Measurements from ENCODE around the gene UBQLN1. TPM values are rescaled to one million over a fixed set of nuclear protein-coding genes. Genes with fewer than 3 reads are reported as not detected.

Gene UBQLN1
- total and polyA plus RNA-seq, 2 donors (not counting 3 experiments of a cell fraction or from before 2014, with no cell fraction given) = 66.1 to 110 TPM

DNA sequence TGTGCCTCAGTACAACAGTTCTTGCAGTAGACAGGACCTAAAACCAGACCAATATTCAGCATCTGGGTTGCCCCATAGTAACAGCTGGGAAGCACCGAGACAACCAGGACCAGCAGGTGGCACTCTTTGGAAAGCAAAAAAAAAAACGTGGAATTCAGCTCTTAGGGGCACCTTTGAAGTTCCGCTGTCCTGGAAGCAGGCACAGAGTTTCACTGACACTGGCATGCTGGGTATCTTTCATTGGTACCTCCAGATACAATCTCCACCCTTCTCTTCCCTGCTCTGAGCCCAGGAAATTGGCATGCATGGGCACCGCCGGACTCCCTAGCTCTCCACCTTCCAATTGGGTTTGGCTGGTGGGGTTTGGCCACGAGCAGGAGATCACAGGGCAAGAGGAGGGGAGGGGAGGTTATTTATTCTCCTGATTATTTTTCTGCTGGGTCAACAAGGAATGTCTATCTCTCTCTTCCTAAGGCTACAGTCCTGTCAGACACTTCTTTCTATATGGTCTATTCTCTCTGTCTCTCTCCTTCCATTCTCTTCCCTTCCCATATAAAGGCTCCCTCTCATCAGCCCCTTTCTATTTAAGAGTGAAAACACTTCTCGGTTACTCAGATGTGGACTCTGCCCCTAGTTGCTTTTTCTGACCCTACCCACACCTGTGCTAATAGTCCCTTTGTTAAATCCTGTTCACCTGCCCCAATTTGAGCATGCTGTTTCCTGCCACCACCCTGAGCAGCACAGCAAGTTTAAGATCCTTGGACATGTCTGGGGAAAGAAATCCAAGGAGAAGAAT, 86.7 kb downstream of the UBQLN1 start:
- peak; percentile 84 for FAIRE-seq
- Histone ChIP-seq H3K4me2 (ENCODE audit: insufficient read depth, low read length) (peak overlapping the region; percentile 46), H3K79me2 (ENCODE audit: control insufficient read depth, insufficient read depth, low read length) (no peaks in the 10 kb centered on the region), H3K9me3 (replicated peaks; ENCODE audit: control insufficient read depth, insufficient read depth, low read length) (no peaks in the 10 kb centered on the region), H3K9me1 (replicated peaks; ENCODE audit: control insufficient read depth, extremely low read depth, insufficient read depth, low read length) (no peaks in the 10 kb centered on the region), H4K20me1 (replicated peaks; ENCODE audit: control insufficient read depth, extremely low read depth, insufficient read depth, low read length) (no peaks in the 10 kb centered on the region), H3K4me1 (ENCODE audit: control insufficient read depth, extremely low read depth, insufficient read depth, low read length) (peaks cover 10% of the 10 kb centered on the region), H3K4me3 (replicated peaks in 1 of 3; ENCODE audit: insufficient read depth in 1 of 3, low read depth in 1 of 3, low read length in 3 of 3) (no peak overlapping the region), H3K9ac (replicated peaks; ENCODE audit: extremely low read depth, insufficient read depth, low read length) (no peak overlapping the region), H2AFZ (ENCODE audit: low read depth, low read length) (peak overlapping the region; percentile 71), H3K36me3 (ENCODE audit: control insufficient read depth in 2 of 2, extremely low read depth in 1 of 2, insufficient read depth in 2 of 2, low read length in 2 of 2) (no peaks in the 10 kb centered on the region), H3K27me3 (ENCODE audit: control insufficient read depth in 2 of 2, insufficient read depth in 2 of 2, low read length in 2 of 2) (peaks cover 1 to 3% of the 10 kb centered on the region in 2 experiments), H3K27ac (ENCODE audit: insufficient read depth, low read depth, low read length) (no peak overlapping the region)
- intact Hi-C loops (cut with micrococcal nuclease) = loop anchor here (1.0 to 5.0 kb wide), 5 partner anchors 93 to 641 kb away; partner anchors contain the start of gene GKAP1
- TF ChIP-seq FOS (IDR thresholded peaks at IDR 0.05; ENCODE audit: borderline replicate concordance, insufficient read depth, low read length) = no peak
- TF ChIP-seq, protein P1, sequence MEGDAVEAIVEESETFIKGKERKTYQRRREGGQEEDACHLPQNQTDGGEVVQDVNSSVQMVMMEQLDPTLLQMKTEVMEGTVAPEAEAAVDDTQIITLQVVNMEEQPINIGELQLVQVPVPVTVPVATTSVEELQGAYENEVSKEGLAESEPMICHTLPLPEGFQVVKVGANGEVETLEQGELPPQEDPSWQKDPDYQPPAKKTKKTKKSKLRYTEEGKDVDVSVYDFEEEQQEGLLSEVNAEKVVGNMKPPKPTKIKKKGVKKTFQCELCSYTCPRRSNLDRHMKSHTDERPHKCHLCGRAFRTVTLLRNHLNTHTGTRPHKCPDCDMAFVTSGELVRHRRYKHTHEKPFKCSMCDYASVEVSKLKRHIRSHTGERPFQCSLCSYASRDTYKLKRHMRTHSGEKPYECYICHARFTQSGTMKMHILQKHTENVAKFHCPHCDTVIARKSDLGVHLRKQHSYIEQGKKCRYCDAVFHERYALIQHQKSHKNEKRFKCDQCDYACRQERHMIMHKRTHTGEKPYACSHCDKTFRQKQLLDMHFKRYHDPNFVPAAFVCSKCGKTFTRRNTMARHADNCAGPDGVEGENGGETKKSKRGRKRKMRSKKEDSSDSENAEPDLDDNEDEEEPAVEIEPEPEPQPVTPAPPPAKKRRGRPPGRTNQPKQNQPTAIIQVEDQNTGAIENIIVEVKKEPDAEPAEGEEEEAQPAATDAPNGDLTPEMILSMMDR (IDR thresholded peaks at IDR 0.05; ENCODE audit: extremely low read depth in 1 of 2, insufficient read depth in 1 of 2, low read depth in 1 of 2, low read length in 2 of 2) = peak; percentile 69 to 82
- dilution Hi-C loops (cut with MboI; ENCODE audit: extremely low pct_ligation_motif_present, low sequenced_read_pairs) = no loop called here
- BruUV-seq (replicated peaks) = no TSS peak
- ChIA-PET CTCF (interaction anchor here (0.5 to 3.8 kb wide), 48 partner anchors 9 to 694 kb away, joined by 3 to 101 read pairs (median 4); partner anchors contain the start of genes KIF27 and UBQLN1), POLR2A (interaction anchor here (0.7 kb wide), 1 partner anchor 227 kb away, joined by 3 read pairs; no protein-coding TSS in a partner anchor)
- DNase-seq (ENCODE audit: low read depth, low spot score) = peak; percentile 65

GRCh38 chr9:83617299-83617698, 90.5 kb downstream of the UBQLN1 start:
- H3K9ac ChIP-seq (replicated peaks; ENCODE audit: extremely low read depth, insufficient read depth, low read length) = no peak overlapping the region
- FAIRE-seq = no peak
- ChIA-PET CTCF (interaction anchor here (1.2 kb wide), 1 partner anchor 282 kb away, joined by 3 read pairs; no protein-coding TSS in a partner anchor), POLR2A (no interaction called here)
- BruUV-seq (replicated peaks) = no TSS peak
- H3K27me3 ChIP-seq (ENCODE audit: control insufficient read depth in 2 of 2, insufficient read depth in 2 of 2, low read length in 2 of 2) = peaks cover 1 to 3% of the 10 kb centered on the region in 2 experiments
- peaks cover 2% of the 10 kb centered on the region for H3K4me1 ChIP-seq (ENCODE audit: control insufficient read depth, extremely low read depth, insufficient read depth, low read length)
- no peaks in the 10 kb centered on the region for H3K9me3 ChIP-seq (replicated peaks; ENCODE audit: control insufficient read depth, insufficient read depth, low read length)
- dilution Hi-C loops (cut with MboI; ENCODE audit: extremely low pct_ligation_motif_present, low sequenced_read_pairs) = no loop called here
- no peaks in the 10 kb centered on the region for H3K36me3 ChIP-seq (ENCODE audit: control insufficient read depth in 2 of 2, extremely low read depth in 1 of 2, insufficient read depth in 2 of 2, low read length in 2 of 2)
- intact Hi-C loops (cut with micrococcal nuclease) = no loop called here
- H2AFZ ChIP-seq (ENCODE audit: low read depth, low read length) = no peak overlapping the region
- no peaks in the 10 kb centered on the region for H3K79me2 ChIP-seq (ENCODE audit: control insufficient read depth, insufficient read depth, low read length)
- H3K27ac ChIP-seq (ENCODE audit: insufficient read depth, low read depth, low read length) = no peak overlapping the region
- TF ChIP-seq, protein P1 (IDR thresholded peaks at IDR 0.05; ENCODE audit: extremely low read depth in 1 of 2, insufficient read depth in 1 of 2, low read depth in 1 of 2, low read length in 2 of 2) = no peak
- no peak for TF ChIP-seq EZH2 (IDR thresholded peaks at IDR 0.05; ENCODE audit: borderline replicate concordance, low read depth, low read length, severe bottlenecking)
- no peak for TF ChIP-seq JUN (IDR thresholded peaks at IDR 0.05; ENCODE audit: borderline replicate concordance, insufficient read depth, insufficient read length, low read depth)
- no peak for TF ChIP-seq FOS (IDR thresholded peaks at IDR 0.05; ENCODE audit: borderline replicate concordance, insufficient read depth, low read length)
- TF ChIP-seq POLR2A (IDR thresholded peaks at IDR 0.05; ENCODE audit: low read depth, low read length) = no peak
- no peak for TF ChIP-seq POLR2AphosphoS5 (IDR thresholded peaks at IDR 0.05; ENCODE audit: insufficient read depth, low read depth, low read length)
- no peak for DNase-seq (ENCODE audit: low read depth, low spot score)
- no peak overlapping the region for H3K4me3 ChIP-seq (replicated peaks in 1 of 3; ENCODE audit: insufficient read depth in 1 of 3, low read depth in 1 of 3, low read length in 3 of 3)
- no peaks in the 10 kb centered on the region for H3K9me1 ChIP-seq (replicated peaks; ENCODE audit: control insufficient read depth, extremely low read depth, insufficient read depth, low read length)
- H3K4me2 ChIP-seq (ENCODE audit: insufficient read depth, low read length) = no peak overlapping the region
- H4K20me1 ChIP-seq (replicated peaks; ENCODE audit: control insufficient read depth, extremely low read depth, insufficient read depth, low read length) = no peaks in the 10 kb centered on the region
